Fibroblast of skin of right quadriceps (primary cell): ENCODE data around the gene RNF20.

Experiments
- DNase-seq: peaks from one replicate; pipeline ENCODE4 v3.0.0-alpha.2; 2013

Gene RNF20

DNA sequence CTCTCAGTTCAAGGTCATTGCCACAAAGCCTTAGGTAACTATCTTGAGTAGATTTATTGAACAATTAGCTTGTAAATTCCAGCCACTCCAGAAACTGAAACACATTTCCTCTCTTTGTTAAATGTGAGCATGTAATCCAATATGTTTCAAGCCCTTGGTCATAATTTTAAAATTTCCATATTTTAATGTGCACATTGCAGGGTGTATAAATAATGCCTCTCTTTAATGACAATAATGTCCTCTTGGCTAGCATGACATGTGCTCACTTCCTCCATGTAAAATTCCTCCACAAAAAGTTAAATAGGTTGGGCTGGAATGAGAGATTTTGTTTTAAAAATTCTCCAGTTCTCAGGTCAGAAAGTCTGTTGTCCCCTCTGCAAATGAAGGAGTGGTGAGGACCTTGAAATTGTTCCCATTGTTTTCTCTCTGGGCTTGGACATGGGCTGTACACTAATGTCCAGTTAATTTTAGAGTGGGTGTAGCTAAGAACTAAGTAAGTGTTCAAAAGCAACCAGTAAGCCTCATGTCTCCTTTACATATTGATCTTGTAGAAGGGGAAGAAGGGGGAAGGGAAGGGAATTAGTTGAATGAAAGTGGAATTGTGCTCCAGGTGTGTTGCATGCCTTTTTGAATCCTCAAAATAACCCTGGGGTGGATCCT lies 58.3 kb downstream of the RNF20 start:
- no peak for DNase-seq

DNA sequence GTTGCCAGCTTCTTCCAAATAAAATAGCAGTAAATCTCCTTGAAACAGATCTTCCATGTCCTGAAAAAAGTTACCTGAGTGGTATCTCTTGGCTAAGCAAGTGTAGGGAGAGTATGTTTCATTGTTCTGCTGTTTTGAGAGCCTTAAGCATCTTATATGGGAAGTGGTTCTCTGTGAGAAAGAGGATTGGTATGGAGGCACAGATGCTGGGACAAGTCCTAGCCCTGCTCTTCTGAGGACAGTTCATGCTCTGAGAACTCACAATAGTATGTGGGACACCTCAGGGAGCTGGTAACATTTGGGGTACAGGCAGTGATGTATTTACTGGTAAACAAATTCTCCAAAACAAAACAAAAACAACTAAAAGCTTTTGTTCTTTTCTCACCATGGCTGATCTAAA lies 59.1 kb downstream of the RNF20 start:
- no peak for DNase-seq

DNA sequence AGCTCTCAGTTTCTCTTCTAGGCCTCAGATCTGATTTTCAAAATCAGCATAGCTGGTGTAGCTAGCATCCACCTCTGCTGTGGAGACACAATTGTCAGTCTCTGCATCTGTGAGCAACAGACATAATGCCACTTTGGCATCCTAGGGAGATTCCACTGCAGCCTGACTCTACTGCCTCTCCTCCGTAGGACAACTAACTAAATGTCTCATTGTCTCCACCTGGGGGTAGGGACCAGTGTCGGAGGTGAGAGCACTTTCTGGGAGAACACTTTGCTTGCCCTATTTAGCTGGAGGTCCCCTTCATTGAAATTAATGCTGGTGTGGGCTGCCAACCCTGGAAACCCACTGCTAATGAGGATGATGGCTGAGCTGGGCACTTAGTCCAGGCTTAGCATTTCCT lies 59.7 kb downstream of the RNF20 start:
- no peak for DNase-seq

DNA sequence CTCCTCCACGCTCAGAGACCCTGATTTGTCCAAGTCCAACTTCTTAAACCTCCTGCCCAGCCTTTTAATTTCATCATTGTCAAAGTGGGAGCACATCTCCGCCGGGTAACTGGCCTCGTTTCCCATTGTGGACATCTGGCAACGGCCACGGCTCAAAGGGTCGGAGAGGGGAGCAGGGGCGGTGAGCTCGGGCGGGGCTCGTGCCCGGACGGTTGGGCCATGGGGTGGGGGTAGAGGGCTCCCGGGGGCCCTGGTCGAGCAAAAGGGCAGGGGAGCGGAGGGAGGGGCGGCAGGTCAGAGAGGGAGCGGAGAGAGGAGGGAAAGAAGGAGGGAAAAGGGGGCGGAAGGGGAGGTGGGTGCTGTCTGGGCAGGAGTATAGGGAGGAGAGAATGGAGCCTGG lies 61.1 kb downstream of the RNF20 start, which contains the start of gene PPP3R2:
Gene PPP3R2, minus strand, starts transcription at position 174 of the 400 bp plus-strand sequence. Its CDS starts 48 bp downstream, at position 126.
- DNase-seq: no peak

DNA sequence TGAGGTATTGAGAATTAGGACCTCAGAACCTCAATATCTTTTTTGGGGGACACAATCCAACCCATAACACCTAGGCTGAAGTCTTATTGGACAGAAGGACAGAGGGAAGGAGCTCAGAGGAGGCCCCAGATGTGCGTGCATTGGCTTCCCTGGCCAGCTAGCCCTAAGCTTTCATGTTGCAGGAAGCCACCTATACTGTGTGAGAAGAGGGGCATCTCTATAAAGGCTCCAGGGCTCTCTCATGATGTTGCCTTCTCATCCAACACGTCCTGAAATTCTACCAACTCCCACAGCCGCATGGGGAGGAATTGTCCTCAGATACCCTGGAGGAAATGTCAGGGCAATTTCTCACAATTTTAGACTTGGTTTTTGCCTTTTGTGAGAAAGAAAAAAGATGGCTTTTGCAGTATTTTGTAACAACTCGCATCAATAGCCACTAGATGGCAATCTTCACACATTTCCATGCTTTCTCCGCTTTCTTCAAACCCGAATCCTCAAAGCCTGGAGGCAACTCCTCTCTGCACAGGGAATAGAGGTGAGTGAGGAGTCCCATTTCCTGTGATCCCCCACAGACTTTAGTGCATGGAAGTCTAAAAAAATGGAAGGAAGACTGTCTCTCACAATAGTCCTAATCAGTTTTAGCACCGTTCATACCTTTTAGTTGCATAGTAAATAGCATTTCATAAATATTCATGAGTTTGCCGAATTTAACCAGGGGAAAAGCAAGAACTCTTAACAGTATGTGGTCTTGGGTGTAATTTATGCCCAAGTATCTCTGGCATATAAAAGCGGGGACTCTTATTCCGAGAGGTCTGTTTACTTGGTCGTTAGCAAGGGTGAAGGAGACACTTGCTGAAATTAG lies 68.5 kb downstream of the RNF20 start:
- peak; percentile 47 for DNase-seq

DNA sequence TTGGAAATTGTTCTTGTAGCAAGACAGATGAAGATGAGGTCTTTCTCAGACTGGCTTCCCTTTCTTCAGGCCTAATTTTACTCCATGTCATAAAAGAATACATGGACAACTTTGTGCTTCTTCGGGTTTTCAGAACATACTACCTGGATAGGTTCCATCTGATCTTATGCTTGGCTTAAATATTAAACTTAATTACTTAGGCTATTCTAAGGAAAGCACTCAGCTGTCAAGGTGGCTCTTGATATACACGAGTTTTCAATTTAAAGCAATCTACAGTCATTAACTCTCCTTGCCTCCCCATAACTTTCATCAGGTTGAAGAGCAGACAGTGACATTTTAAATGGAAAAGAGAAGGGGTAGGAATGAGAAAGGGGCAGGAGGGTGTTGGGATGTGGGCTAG lies 70.6 kb downstream of the RNF20 start:
- DNase-seq: no peak

DNA sequence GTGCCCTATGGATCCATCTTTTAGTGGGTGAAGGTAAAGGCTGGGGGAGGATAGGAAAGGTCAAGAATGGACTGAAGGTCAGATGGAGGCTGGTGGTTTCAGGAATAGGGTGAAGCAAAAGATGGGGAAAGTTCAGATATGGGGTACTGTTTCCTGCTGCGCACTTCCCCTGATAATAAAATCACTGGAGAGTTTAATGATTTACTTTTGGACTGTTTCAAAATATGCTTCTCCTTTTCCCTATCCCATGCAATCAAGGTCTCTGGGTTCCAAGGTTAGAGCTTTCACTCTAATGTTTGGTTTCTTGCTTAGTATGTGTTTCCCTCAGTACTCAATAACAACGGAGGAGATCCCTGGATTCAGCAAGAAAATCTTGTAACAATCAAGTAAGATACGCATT lies 71.9 kb downstream of the RNF20 start:
- no peak for DNase-seq
